HG02981 (cell line): ENCODE results near the gene ZNF33B.
A peak's percentile ranks its signal among the peaks of the same experiment; 100 is the strongest.
"Not testable (repeated sequence)": the region's sequence is repeated elsewhere in the genome, so short reads cannot be mapped to it uniquely, and the experiment has no call there.

ENCODE experiments used
- ATAC-seq: cut with Tn5 transposase; IDR thresholded peaks from one replicate; pipeline ENCODE4 v1.9.1; 2021; ENCODE audit warnings: mild to moderate bottlenecking, moderate library complexity; ENCODE audit not compliant: unreplicated experiment

The ZNF33B gene

DNA sequence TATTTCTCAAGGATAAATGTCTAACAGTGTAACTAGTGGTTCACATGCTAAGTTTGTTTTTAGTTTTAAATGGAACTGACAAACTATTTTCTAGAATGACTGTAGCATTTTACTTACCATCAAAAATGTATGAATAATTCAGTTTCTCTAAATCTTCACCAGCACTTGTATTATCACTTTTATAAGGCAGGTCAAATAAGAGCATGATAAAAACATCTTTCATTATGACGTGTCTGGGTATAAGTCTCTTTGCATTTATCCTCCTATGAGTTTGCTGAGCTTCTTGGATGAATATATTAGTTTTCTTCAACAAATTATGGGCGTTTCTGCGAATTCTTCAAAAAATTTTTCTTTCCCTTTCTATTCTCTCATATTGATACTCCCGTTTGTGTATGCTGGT, 19.9 kb downstream of the ZNF33B start:
- no peak for ATAC-seq

DNA sequence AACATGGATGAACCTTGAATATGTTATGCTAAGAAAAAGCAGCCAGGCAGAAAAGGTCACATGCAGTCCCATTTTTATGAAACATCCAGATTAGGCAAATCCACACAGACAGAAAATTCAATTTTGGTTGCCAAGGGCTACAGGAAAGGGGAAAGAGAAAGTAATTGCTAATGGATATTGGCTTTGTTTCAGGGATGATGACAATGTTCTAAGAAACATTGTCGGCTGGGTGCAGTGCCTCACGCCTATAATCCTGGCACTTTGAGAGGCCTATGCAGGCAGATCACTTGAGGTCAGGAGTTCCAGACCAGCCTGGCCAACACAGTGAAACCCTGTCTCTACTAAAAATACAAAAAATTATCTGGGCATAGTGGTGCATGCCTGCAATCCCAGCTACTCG, 23.0 kb downstream of the ZNF33B start:
- ATAC-seq = no peak

DNA sequence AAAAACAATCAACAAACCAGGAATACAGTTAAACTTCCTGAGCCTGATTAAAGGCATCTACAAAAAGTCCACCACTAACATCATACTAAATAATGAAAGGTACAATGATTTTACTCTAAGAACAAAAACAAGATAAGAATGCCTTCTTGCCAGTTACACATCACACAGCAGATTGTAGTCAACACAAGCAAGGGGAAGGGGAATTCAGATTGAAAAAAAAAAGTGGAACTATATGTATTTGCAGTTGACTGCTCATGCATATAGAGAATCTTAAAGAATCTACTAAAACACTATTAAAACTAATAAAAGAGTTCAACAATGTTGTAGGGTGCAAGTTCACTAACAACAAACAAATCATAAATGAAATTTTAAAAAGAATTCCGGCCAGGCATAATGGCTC, 28.5 kb downstream of the ZNF33B start:
- ATAC-seq = no peak

DNA sequence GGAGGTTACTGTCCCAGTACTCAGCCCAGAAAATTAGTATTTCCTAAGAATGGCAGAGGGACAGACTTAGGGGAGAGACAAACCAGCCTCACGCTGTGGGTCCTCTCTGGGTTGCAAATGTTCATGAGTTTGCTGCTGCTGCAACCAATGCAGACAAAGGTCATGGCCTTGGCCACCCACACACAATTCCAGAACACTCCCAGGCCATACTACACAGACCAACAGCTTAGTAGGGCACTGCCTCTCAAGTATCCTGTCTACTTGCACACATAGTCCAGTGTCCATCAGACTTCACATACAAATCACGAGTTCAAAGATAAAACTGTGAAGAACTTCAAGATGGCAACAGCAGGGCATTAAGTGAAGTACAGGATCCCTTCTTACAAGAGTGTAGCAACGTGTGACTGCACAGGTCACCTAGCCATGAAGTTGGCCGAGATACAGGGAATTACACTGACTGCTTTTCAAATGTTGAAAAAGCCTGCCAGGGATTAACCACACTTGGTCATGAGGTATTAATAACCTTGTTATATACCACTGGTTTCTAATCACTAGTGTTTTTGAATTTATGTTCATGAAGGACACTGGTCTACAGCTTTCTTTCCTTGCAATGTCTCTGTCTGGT, 40.0 kb downstream of the ZNF33B start:
- ATAC-seq = no peak

DNA sequence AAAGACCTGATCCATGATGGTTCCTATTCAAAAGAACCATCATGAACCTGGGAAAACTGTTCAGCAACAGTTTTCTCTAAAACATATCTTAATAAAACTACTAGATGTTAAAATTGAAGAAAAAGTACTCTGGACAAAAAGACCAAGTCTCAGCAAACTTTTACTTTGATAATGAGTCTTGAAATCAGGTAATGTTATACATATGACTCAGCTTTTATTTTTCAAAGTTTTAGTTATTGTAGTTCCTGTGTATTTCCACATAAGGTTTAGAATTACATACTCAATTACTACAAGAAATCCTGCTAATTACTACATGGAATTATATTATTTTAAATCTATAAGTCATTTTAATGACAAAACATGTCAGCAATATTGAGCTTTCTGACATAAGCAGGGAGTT, 42.2 kb downstream of the ZNF33B start:
- ATAC-seq = no peak

GRCh38 chr10:42594246-42594650, 44.1 kb downstream of the ZNF33B start:
- ATAC-seq = no peak

DNA sequence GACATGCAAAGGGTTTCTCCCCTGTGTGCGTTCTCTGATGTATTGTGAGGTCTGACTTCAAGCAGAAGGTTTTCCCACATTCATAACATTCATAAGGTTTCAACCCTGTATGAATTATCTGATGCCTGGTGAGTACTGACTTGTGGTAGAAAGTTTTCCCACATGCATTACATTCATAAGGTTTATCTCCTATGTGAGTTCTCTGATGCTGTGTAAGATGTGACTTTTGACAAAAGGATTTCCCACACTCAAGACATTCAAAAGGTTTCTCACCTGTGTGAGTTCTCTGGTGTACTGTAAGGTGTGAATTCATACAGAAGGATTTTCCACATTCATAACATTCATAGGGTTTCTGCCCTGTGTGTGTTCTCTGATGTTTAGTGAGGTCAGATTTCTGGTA, 45.1 kb downstream of the ZNF33B start:
- no peak for ATAC-seq

GRCh38 chr10:42583828-42584227, 54.5 kb downstream of the ZNF33B start:
- ATAC-seq = no peak

DNA sequence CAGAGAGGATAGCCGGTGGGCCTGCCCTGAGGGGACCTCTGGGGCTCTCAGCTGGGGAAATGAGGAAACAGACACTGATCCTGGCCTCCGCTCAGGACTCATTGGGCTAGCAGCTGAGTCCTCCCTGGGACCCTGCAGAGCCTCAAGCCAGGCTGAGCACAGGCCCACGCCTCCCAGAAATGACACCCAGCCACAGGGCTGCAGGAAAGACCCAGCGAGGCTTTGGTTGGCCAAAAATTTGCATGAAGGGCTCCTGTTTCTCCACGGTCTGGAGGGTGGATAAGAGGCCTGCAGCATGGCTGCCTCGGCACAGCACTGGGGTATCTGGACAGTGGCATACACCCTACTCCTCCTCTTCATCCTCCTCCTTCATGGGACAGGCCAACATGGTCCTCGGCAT, 60.4 kb downstream of the ZNF33B start:
- ATAC-seq = no peak

GRCh38 chr10:42576338-42576737, 62.0 kb downstream of the ZNF33B start:
- ATAC-seq = no peak

- ATAC-seq = no peak
Observed at GRCh38 chr10:42574336-42574735, 64.0 kb downstream of the ZNF33B start.

GRCh38 chr10:42556931-42557330, 81.4 kb downstream of the ZNF33B start:
- ATAC-seq = no peak

GRCh38 chr10:42553576-42553975, 84.8 kb downstream of the ZNF33B start:
- ATAC-seq = not testable (repeated sequence)

- peak; percentile 6 for ATAC-seq
Observed at GRCh38 chr10:42553064-42553407, 85.3 kb downstream of the ZNF33B start.

- ATAC-seq = peak; percentile 93
Observed at GRCh38 chr10:42552188-42553063, 85.9 kb downstream of the ZNF33B start.

- ATAC-seq = no peak
Observed at GRCh38 chr10:42551582-42552187, 86.7 kb downstream of the ZNF33B start.

GRCh38 chr10:42549851-42550250, 88.5 kb downstream of the ZNF33B start:
- ATAC-seq = no peak

DNA sequence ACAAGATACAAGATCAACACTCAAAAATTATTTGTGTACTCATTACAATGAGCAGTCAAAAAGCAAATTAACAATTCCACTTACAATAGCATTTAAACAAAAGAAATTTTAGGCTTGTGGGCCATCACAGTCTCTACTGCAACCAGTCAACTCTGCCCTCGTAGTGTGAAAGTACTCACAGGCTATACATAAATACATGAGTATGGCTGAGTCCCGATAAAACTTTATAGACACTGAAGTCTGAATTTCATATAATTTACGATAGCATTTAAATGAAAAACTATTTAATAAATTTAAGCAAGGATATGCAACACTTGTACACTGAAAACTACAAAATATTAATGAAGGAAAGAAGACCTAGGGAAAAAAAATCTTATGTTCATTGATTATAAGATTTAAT, 90.1 kb downstream of the ZNF33B start:
- no peak for ATAC-seq

- ATAC-seq = no peak
Observed at GRCh38 chr10:42544945-42545344, 93.4 kb downstream of the ZNF33B start.

GRCh38 chr10:42543840-42544372, 94.5 kb downstream of the ZNF33B start:
- no peak for ATAC-seq
